Activated CD4-positive, CD25-positive, alpha-beta regulatory T cell (primary cell): ENCODE data around the gene UBA7.
A peak's percentile ranks its signal among the peaks of the same experiment; 100 is the strongest.

Source experiments
- DNase-seq, 4 experiments: peaks; one replicate each; lab custom pipeline; 2025; lab: John Stamatoyannopoulos, UW

The UBA7 gene

GRCh38 chr3:49804141-49805041 lies 9.4 kb downstream of the UBA7 start:
- DNase-seq = no peak

GRCh38 chr3:49803465-49804140 lies 10.2 kb downstream of the UBA7 start:
- DNase-seq = peak in 1 of 4 experiments; percentile 20

GRCh38 chr3:49802719-49803464 lies 10.9 kb downstream of the UBA7 start, which contains the start of gene INKA1:
INKA1 (plus strand) TSS chr3:49803261; CDS start chr3:49803393, 132 bp downstream.
- peak; percentile 60 to 86 (median 78) for DNase-seq

- no peak for DNase-seq
Measured at GRCh38 chr3:49801160-49801559, 12.6 kb downstream of the UBA7 start.

GRCh38 chr3:49799761-49800160 lies 14.0 kb downstream of the UBA7 start, which contains the start of gene CDHR4:
CDHR4 (minus strand) TSS chr3:49799873; CDS start chr3:49799812, 61 bp downstream.
- no peak for DNase-seq

- DNase-seq = no peak
Measured at GRCh38 chr3:49799105-49799504, 14.6 kb downstream of the UBA7 start.

GRCh38 chr3:49794926-49795905 lies 18.5 kb downstream of the UBA7 start:
- DNase-seq = no peak

GRCh38 chr3:49794431-49794830 lies 19.3 kb downstream of the UBA7 start:
- DNase-seq = no peak

GRCh38 chr3:49793486-49794085 lies 20.2 kb downstream of the UBA7 start:
- no peak for DNase-seq

- DNase-seq = no peak
Measured at GRCh38 chr3:49792371-49793150, 21.2 kb downstream of the UBA7 start.

- no peak for DNase-seq
Measured at GRCh38 chr3:49791571-49791970, 22.2 kb downstream of the UBA7 start.

- DNase-seq = no peak
Measured at GRCh38 chr3:49790626-49791411, 22.9 kb downstream of the UBA7 start.

GRCh38 chr3:49788056-49788455 lies 25.7 kb downstream of the UBA7 start:
- DNase-seq = no peak

GRCh38 chr3:49787536-49787935 lies 26.2 kb downstream of the UBA7 start:
- no peak for DNase-seq

- no peak for DNase-seq
Measured at GRCh38 chr3:49787182-49787464, 26.6 kb downstream of the UBA7 start.

- DNase-seq = peak; percentile 98 to 99 (median 98)
Measured at GRCh38 chr3:49786357-49787181, 27.2 kb downstream of the UBA7 start, which contains the start of gene IP6K1. IP6K1 (minus strand) TSS chr3:49786542; CDS start chr3:49748040, 38,502 bp downstream.

- DNase-seq = no peak
Measured at GRCh38 chr3:49785565-49786356, 28.0 kb downstream of the UBA7 start.
